HCT116 (cell line): ENCODE data around the gene FSTL4.

Experiments used
- CTCF ChIP-seq, 3 experiments: fragments of 200-600 bp in 1 of 3; sonication (generic) in 1 of 3; IDR thresholded peaks in 2 of 3; conservative IDR thresholded peaks in 1 of 3; 2 replicates each; pipeline ENCODE4 v1.5.1; 2012 to 2017; ENCODE audit warnings: low read depth in 2 of 3, low read length in 2 of 3, antibody characterized with exemption in 1 of 3, borderline replicate concordance in 1 of 3, control low read depth in 1 of 3, mild to moderate bottlenecking in 1 of 3, mixed read lengths in 1 of 3, mixed run types in 1 of 3, moderate library complexity in 1 of 3; ENCODE audit not compliant: insufficient read depth in 1 of 3
- REST ChIP-seq: IDR thresholded peaks from 2 replicates; pipeline ENCODE4 v1.6.1; 2012; ENCODE audit warnings: low read depth
- YY1 ChIP-seq: IDR thresholded peaks from 2 replicates; pipeline ENCODE4 v1.6.1; 2011; ENCODE audit warnings: low read length, low read depth, moderate library complexity, mild to moderate bottlenecking; ENCODE audit not compliant: insufficient replicate concordance; ENCODE audit errors: extremely low read depth

GRCh38 chr5:133400831-133401351 is 211.4 kb downstream of the FSTL4 start:
- TF ChIP-seq YY1 (no peak), CTCF (IDR thresholded peaks at IDR 0.05 in 2 of 3, conservative IDR thresholded peaks at IDR 0.05 in 1 of 3; ENCODE audit: borderline replicate concordance in 1 of 3, insufficient read depth in 1 of 3, low read depth in 2 of 3, low read length in 2 of 3) (no peak), REST (no peak)
